OCI-LY3 (cell line): ENCODE results near the gene ABL2.

Source experiments
- CTCF ChIP-seq: fragments of 200-600, 300-600 bp; sonication (generic); IDR thresholded peaks from 2 replicates; pipeline ENCODE4 v1.5.1; 2014; ENCODE audit warnings: antibody characterized with exemption, low read length, low read depth
- EZH2phosphoT487 ChIP-seq: fragments of 200-600 bp; shearing (Covaris generic); IDR thresholded peaks from 2 replicates; pipeline ENCODE4 v1.6.1; 2018; ENCODE audit warnings: antibody characterized with exemption, mixed run types, low read depth

- TF ChIP-seq CTCF = no peak
- no peak for TF ChIP-seq EZH2phosphoT487
Measured at GRCh38 chr1:179055937-179056336, 173.5 kb downstream of the ABL2 start.
